SK-N-MC (cell line): Measurements from ENCODE around the gene SERPINI2.

Source experiments
- DNase-seq: peaks from one replicate; pipeline ENCODE4 v3.0.0-alpha.2; 2011; ENCODE audit warnings: low read depth, low spot score
- H3K27ac ChIP-seq: fragments of 200-600 bp; sonication (generic); 2 replicates; pipeline ENCODE4 v1.5.1; 2016; ENCODE audit warnings: mixed run types
- H3K36me3 ChIP-seq: fragments of 200-600 bp; sonication (generic); 2 replicates; pipeline ENCODE4 v1.6.1; 2017; ENCODE audit warnings: antibody characterized with exemption, low read length, mixed read lengths; ENCODE audit not compliant: insufficient read depth
- H3K4me3 ChIP-seq: fragments of 200-600 bp; sonication (generic); 2 replicates; pipeline ENCODE4 v1.5.1; 2016
- H3K9ac ChIP-seq: fragments of 200-600 bp; sonication (generic); 2 replicates; pipeline ENCODE4 v1.8.0; 2017; ENCODE audit warnings: mixed run types, mixed read lengths; ENCODE audit not compliant: insufficient read length
- H3K9me3 ChIP-seq: fragments of 200-600 bp; sonication (generic); 2 replicates; pipeline ENCODE4 v1.6.1; 2017; ENCODE audit warnings: low read depth, mild to moderate bottlenecking, antibody characterized with exemption, low read length, moderate library complexity, mixed read lengths
- EZH2 ChIP-seq: fragments of 200-600 bp; sonication (generic); IDR thresholded peaks from one replicate; pipeline ENCODE4 v1.6.1; 2017; ENCODE audit warnings: antibody characterized with exemption
- FOXP2 ChIP-seq: optimal IDR thresholded peaks from 2 replicates; pipeline ENCODE3; 2011; ENCODE audit warnings: mild to moderate bottlenecking, moderate library complexity; ENCODE audit not compliant: insufficient read depth; ENCODE audit errors: extremely low read length, control extremely low read depth
- POLR2AphosphoS5 ChIP-seq: IDR thresholded peaks from 2 replicates; pipeline ENCODE4 v1.6.1; 2012; ENCODE audit warnings: mild to moderate bottlenecking, low read depth, low read length, borderline replicate concordance

Gene SERPINI2

DNA sequence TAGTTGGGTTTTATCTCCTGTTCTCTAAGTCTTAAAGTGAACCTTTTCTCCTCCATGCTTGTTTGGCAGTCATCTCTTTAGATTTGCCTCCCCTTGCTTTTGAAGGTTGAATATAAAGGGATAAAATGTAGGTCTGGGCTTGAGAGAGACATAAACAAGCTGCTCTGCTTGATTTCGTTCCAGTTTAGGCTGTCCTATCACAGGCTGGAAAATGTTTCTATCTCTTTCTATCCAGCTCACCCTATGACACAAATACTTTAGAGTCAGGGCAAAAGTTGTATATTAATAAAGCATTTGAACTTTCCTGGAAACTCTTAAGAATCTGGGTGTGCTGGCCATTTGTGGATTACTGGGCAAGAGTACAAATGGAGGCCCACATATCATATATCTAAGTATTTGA is 64.2 kb downstream of the SERPINI2 start:
- Histone ChIP-seq H3K9ac (no peak overlapping the region), H3K9me3 (no peaks in the 10 kb centered on the region), H3K27ac (no peak overlapping the region), H3K4me3 (no peak overlapping the region), H3K36me3 (no peaks in the 10 kb centered on the region)
- TF ChIP-seq EZH2: no peak
- no peak for TF ChIP-seq POLR2AphosphoS5
- no peak for TF ChIP-seq FOXP2
- DNase-seq: no peak

DNA sequence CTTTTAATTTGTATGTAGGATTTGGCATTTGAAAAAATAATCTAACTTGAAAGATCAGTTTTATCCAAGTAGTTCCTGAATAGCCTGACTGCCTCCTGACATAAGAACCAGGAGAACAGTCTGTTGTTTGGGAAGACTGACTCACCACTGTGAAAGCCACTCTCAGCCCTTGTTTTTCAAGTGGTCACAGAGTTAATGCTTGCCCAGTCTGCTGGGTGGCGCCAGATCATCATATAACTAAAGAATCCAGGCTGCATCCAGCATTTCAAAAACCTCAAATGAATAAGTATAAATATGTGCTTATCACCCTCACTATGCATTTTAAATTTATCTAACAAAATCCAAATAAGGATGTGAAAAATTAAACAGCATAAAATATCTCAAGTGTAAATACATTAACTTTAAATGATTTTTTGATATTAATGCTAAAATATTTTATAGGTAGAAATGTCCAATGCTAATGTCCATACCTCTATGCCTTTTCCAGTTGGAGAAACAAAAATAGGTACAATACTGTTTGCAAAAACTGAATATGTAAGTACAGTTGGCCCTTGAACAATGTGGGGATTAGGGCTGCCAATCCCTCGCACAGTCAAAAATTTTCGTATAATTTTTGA is 66.9 kb downstream of the SERPINI2 start:
- no peak for TF ChIP-seq EZH2
- TF ChIP-seq POLR2AphosphoS5: no peak
- TF ChIP-seq FOXP2: no peak
- Histone ChIP-seq H3K9ac (no peak overlapping the region), H3K36me3 (no peaks in the 10 kb centered on the region), H3K9me3 (no peaks in the 10 kb centered on the region), H3K27ac (no peak overlapping the region), H3K4me3 (no peak overlapping the region)
- peak; percentile 18 for DNase-seq

- H3K27ac ChIP-seq: 0 out of 2 replicates have a peak overlapping the region, but pooled peaks have one; percentile 5
- no peaks in the 10 kb centered on the region for H3K36me3 ChIP-seq
- no peak for DNase-seq
- H3K9me3 ChIP-seq: no peaks in the 10 kb centered on the region
- no peak overlapping the region for H3K9ac ChIP-seq
- TF ChIP-seq EZH2: no peak
- no peak for TF ChIP-seq FOXP2
- no peak for TF ChIP-seq POLR2AphosphoS5
- no peak overlapping the region for H3K4me3 ChIP-seq
Measured at GRCh38 chr3:167397826-167398225, 76.0 kb downstream of the SERPINI2 start.

DNA sequence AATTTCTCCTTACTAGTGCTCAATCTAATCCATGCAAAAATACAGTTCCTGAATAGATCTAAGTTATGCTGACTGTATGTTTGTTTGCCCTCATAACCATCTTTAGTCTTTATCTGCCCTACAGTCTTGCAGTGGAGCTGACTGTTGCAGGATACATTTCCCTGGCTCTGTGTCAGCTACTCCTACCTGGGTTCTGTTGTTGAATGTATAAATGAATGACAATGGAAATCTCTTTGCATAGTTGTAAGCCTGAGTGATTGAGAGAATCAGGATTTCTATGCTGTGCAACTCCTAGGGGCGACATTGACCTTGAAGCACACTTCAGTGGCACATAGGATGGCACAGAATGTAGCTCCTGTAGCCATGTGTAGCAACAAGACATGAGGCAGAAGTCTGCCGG is 77.8 kb downstream of the SERPINI2 start:
- no peak for TF ChIP-seq FOXP2
- no peak for TF ChIP-seq POLR2AphosphoS5
- no peaks in the 10 kb centered on the region for H3K36me3 ChIP-seq
- H3K9me3 ChIP-seq: no peaks in the 10 kb centered on the region

DNA sequence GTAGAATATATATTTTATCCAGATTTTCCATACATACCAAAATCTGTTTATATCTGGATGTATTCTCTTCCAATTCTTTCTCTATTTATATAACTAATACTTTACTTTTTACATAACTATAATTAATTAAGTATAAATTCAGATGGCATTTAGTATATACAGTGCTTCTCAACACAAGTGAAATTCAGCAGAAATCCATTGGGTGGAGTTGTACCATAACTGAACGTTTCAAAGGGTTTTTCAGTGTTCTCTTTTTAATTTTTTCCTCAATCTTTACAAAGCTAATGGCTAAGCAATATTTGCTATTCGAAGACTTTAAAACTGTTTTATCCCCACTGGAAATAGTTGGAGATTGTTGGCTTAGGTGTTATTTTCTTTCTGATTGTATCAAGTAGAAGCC is 79.8 kb downstream of the SERPINI2 start:
- no peaks in the 10 kb centered on the region for H3K36me3 ChIP-seq
- TF ChIP-seq EZH2 (no peak), POLR2AphosphoS5 (no peak), FOXP2 (no peak)
- H3K9me3 ChIP-seq: no peaks in the 10 kb centered on the region
- DNase-seq: no peak
- no peak overlapping the region for H3K4me3 ChIP-seq
- no peak overlapping the region for H3K9ac ChIP-seq
- H3K27ac ChIP-seq: no peak overlapping the region

More for the DNA sequence above, 77.8 kb downstream of the SERPINI2 start:
- no peak for DNase-seq
- no peak overlapping the region for H3K27ac ChIP-seq
- H3K9ac ChIP-seq: no peak overlapping the region
- H3K4me3 ChIP-seq: no peak overlapping the region
